GOT3 (cell line): ENCODE data around the gene PPFIA1.

Experiments used
- DNase-seq: peaks from one replicate; lab custom pipeline; 2025; ENCODE audit warnings: mixed read lengths; lab: John Stamatoyannopoulos, UW

The PPFIA1 gene

DNA sequence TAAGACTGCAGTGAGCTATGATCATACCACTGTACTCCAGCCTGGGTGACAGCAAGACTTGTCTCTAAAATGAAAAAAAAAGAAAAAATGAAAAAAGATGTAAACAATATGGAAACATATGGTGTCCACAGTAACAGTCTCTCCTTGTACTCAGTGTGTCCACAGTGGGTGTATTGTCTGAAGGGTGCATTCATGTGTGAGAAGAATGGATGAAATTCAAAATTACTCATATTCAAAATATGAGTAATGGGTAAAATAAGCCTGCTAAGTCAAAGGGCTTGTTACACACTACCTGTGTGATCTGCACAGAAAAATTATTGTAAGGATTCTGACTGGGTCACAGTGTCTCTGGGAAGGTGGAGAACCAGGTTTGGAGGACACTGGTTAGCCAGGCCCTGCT, 26.9 kb downstream of the PPFIA1 start:
- DNase-seq: no peak

- no peak for DNase-seq
These were observed 27.9 kb downstream of the PPFIA1 start for GRCh38 chr11:70298243-70298915.

DNA sequence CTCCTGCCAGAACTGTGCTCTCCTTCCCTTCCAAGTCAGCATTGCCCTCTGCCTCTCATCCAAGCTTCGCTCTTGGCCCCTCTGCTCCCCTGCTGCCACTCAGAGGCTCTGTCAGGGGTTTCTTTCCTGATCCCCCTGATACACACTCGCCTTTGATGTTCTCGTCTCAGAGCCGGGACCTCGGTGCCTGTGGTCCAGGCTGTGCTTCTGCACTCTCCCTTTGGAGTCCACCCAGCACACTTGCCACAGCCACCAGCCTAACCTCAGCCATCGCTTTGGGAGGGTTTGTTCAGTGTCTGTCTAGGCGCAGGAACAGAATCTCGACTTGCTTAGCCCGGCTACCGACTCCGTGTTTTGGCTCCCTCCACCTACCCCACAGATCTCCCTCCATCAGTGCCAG, 29.1 kb downstream of the PPFIA1 start:
- DNase-seq: no peak

GRCh38 chr11:70301191-70301590, 30.7 kb downstream of the PPFIA1 start:
- DNase-seq: no peak

DNA sequence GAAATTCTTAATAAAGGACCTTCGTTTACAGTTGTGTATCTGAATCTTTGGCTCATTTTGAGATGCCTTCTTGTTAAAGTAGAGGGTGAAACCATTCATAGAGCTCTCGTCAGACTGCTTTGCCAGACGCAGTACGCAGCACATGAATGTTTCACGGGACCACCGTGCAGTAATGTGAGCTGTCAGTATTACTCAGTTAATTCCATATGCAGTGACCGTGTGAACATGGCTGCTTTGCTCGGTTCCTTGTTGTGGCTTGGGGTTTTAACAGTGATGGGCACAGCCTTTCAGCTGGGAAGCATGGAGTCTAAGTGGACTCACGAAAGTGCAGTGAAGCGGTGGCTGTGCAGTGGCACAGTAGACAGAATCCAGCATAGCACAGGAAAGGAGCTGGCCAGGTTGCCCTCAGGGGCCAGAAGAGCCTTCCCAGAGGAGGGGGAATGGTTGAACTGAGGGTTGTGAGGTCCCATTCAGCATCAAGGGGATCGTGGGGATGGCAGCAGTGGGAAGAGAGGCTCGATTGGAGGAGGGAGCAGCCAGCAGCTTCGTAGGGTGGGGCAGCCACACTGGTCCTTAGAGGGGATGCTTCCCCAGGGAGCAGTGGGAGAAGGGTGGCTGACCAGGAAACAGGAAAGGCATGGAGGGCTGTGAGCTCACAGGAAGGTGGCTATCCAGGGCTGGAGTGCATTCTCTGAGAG, 31.4 kb downstream of the PPFIA1 start:
- DNase-seq: no peak

- no peak for DNase-seq
These were observed 31.9 kb downstream of the PPFIA1 start for GRCh38 chr11:70302419-70302752.

GRCh38 chr11:70303070-70303469, 32.6 kb downstream of the PPFIA1 start:
- DNase-seq: no peak

DNA sequence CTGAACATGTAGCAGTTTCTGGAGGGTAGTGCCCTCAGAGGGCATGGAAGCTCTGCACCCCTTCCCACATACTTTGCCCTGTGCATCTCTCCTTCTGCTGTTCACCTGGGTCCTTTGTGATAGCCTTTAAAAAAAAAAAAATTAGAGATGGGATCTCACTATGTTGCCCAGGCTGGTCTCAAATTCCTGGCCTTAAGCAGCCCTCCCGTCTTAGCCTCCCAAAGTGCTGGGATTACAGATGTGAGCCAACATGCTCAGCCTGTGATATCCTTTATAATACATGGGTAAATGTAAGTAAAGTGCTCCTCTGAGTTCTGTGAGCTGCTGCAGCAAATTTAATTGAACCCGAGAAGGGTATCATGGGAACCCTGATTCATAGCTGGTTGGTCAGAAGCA, 33.7 kb downstream of the PPFIA1 start:
- DNase-seq: no peak

DNA sequence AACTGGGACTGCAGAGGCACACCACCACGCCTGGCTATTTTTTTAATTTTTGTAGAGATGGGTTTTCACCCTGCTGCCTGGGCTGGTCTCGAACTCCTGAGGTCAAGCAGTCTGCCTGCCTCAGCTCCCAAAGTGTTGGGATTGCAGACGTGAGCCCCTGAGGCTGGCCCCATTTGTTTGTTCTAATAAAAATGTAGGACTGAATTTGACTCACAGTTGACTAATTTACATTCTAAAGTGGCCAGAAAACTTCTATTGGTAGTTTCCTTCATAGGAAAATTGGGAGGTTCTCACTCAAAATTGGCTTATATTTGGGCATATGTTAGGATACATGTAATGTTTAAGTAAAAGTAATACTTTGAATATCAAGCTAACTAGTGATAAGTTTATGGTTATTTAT, 35.0 kb downstream of the PPFIA1 start:
- DNase-seq: no peak

DNA sequence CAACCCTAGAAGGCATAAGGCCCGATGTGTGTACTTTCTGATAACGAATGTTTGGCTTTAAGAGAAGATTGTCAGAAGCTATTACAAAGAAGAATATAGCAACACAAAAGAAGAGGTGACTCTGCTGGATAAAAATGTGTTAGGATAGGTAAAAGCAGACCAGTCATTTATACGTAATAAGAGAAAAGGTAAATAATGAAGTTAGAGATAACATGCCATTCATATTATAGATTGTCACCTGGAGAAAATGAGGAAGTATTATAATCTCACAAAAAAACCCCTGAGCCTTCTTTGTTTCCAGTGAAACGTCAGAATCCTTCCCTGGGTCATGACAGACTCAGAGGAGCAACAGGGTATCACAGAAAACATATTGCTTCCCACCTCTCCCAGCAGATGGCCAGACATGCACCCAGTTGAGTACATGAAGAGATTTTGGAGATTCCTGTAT, 36.1 kb downstream of the PPFIA1 start:
- no peak for DNase-seq

- no peak for DNase-seq
These were observed 36.7 kb downstream of the PPFIA1 start for GRCh38 chr11:70307176-70307575.

DNA sequence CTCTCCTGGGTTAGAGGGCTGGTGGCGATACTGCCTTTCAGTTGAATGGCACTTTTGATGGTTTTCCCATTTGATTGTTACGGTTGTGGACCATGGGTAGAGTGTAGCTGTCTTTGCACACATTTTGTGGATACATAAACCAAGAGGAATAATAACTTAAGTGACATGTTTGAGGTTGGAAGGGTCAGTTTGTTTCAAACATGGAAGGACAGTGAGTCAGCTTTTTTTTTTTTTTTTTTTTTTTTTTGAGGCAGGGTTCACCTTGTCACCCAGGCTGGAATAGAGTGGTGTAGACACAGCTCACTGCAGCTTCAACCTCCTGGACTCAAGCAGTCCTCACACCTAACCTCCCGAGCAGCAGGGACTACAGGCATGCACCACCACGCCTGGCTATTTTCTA, 41.1 kb downstream of the PPFIA1 start:
- no peak for DNase-seq

DNA sequence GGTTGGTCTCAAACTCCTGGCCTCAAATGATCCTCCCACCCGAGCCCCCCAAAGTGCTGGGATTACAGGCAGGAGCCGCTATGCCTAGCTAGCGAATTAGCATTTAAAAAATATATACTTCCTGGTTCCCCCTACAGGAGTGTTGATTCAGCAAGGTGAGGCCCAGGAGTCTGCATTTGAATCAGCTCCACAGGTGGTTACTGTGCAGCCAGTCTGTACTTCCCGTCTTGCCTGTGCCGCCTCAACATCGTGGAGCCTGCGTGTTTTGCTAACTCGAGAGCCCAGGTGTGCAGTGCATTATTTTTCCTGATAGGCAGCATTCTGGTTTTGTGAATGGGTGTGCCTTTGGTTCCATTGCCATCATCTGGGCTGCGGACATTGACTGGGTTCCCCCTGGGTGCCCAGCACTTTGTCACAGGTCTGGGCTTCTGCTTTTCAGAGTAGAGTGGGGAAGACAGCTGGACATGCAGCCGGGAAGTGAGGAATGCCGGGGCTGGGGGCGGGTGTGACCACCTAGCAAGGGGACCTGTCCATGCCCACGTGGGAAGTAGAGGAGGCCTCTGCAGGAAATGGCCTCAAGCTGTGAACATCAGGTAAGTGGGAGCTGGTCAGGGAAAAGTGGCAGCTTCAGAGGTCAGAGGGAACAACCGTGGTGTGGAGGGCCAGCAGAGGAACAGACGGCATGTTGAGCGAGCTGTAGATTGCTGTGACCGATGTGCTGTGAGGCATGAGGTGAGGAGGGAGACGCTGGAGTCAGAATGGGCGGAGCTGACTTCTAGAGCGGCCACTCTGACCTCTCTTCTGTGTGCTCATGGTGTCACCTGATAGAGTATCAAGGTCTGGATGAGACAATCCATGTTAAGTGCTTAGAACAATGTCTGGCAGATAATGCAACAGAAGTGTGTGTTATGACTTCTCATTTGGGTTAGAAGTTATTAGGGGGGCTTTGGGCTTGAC, 42.2 kb downstream of the PPFIA1 start:
- no peak for DNase-seq

GRCh38 chr11:70313945-70314344, 43.5 kb downstream of the PPFIA1 start:
- no peak for DNase-seq

- no peak for DNase-seq
These were observed 44.2 kb downstream of the PPFIA1 start for GRCh38 chr11:70314730-70315129.

GRCh38 chr11:70315716-70316115, 45.2 kb downstream of the PPFIA1 start:
- DNase-seq: no peak

DNA sequence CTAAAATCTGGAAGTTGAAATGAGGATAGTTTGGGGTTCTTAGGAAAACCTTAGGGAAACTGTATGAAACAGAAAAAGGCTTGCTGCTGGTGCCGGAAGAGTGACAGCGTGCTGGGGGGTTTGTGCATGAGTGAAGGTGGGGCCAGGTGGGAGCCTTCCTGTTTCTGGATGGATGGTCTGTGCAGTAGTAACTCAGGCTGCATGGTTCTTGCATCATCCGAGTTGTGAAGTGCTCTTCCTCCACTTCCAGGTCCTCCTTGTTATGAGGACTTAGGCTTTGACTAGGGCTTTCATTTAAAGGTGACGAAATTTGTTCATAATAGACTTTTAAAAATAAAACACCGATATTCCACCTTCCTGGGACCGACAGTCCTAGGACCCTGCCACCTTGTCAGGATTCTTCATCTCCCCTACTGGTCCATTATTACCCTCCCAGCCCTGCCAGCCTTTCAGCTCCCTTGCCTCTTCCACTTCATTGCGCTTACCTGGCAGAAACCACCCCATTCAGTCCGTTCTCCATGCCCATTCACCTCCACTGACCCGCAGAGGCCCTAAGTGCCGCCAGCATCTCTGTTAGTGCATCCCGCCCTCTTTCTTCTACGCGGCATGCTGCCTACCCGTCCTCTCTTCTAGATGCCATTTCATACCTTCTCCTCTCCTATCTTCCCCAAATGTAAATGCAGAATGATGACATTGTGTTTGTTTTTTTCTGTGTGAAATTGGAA, 47.3 kb downstream of the PPFIA1 start:
- no peak for DNase-seq

GRCh38 chr11:70319396-70320076, 49.0 kb downstream of the PPFIA1 start:
- no peak for DNase-seq

DNA sequence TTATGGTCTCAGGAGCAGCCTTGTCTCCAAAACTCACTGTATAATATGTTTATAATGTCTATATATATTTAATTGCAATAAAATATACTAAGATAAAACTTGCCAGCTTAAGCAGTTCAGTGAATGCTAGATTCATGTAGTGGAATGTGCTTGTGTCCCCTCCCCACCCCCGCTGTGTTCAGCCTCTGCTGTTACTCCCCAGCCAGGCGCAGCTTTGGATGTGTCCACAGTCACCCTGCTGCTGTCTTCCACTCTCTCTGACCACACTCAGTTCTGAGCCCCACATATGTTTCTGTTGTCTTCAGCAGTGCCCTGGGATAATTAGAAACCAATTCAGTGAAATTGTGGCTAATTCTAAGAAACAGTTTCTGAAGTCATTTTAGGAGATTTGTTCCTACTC, 52.2 kb downstream of the PPFIA1 start:
- DNase-seq: no peak

GRCh38 chr11:70323806-70324205, 53.3 kb downstream of the PPFIA1 start:
- DNase-seq: no peak

DNA sequence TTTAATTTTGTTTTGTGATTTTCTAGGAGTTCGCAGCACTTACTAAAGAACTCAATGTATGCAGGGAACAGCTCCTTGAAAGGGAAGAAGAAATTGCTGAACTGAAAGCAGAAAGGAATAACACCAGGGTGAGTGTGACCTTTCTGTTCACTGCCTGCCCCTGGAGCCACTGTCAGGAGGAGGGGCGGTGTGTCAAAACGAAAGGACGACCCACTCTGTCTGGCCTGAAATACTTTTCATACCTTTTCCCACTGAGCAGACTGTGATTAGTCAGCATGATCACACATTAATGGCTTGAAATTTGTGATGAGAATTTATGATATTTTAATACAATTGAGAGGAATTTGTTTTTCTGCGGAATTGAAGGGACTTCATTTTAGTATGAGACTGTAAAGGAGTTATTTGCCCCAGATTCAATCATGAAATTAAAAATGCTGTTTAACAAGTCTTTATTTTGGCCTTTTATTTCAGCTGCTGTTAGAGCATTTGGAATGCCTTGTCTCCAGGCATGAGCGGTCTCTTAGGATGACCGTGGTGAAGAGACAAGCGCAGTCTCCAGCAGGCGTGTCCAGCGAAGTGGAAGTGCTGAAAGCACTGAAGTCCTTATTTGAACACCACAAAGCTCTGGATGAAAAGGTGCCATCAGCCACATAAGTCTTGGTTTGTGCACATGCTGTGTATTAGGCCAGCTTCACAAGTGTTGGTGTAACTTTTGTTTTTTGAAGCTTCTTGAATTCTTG, 54.1 kb downstream of the PPFIA1 start:
- DNase-seq: no peak
